Keratinocyte (primary cell): ENCODE measurements around the gene CMIP. TPM values are rescaled to one million over a fixed set of nuclear protein-coding genes. Genes with fewer than 3 reads are reported as not detected.

Experiments used
- DNase-seq: peaks from one replicate; pipeline ENCODE4 v3.0.0-alpha.2; 2011; ENCODE audit warnings: low read depth, missing footprints, low spot score
- FAIRE-seq: peaks from 2 replicates; lab custom pipeline; 2011; peaks lifted over from hg19 to GRCh38; lab: Jason Lieb, UNC
- H2AFZ ChIP-seq: 2 replicates; pipeline ENCODE4 v1.6.0; 2012; ENCODE audit warnings: low read length, control low read depth, inconsistent platforms; ENCODE audit not compliant: control insufficient read depth
- H3K27ac ChIP-seq: 2 replicates; pipeline ENCODE4 v1.5.1; 2011; ENCODE audit warnings: low read length; ENCODE audit not compliant: control insufficient read depth, insufficient read depth
- H3K27me3 ChIP-seq: 3 replicates; pipeline ENCODE4 v1.6.0; 2011; ENCODE audit warnings: low read length; ENCODE audit not compliant: control insufficient read depth, insufficient read depth; ENCODE audit errors: extremely low read depth
- H3K36me3 ChIP-seq, 2 experiments: 2 replicates in 1 of 2; 3 replicates in 1 of 2; pipeline ENCODE4 v1.5.1; 2011; ENCODE audit warnings: low read length in 2 of 2, mild to moderate bottlenecking in 1 of 2; ENCODE audit not compliant: control insufficient read depth in 2 of 2, insufficient read depth in 2 of 2; ENCODE audit errors: extremely low read depth in 1 of 2
- H3K4me1 ChIP-seq: 3 replicates; pipeline ENCODE4 v1.5.1; 2011; ENCODE audit warnings: low read length; ENCODE audit not compliant: control insufficient read depth, insufficient read depth; ENCODE audit errors: extremely low read depth
- H3K4me2 ChIP-seq: 3 replicates; pipeline ENCODE4 v1.6.0; 2011; ENCODE audit warnings: low read depth, low read length; ENCODE audit not compliant: control insufficient read depth, insufficient read depth; ENCODE audit errors: extremely low read depth
- H3K4me3 ChIP-seq, 3 experiments: fragments of 200-600 bp in 1 of 3; sonication (generic) in 1 of 3; 2 replicates in 2 of 3; 3 replicates in 1 of 3; pipeline ENCODE4 v1.5.1; 2011 to 2016; ENCODE audit warnings: low read length in 3 of 3, mild to moderate bottlenecking in 3 of 3, control low read depth in 2 of 3, inconsistent platforms in 1 of 3, low read depth in 1 of 3, mixed read lengths in 1 of 3, mixed run types in 1 of 3, moderate library complexity in 1 of 3; ENCODE audit not compliant: control insufficient read depth in 2 of 3, insufficient read depth in 2 of 3; ENCODE audit errors: extremely low read depth in 1 of 3
- H3K79me2 ChIP-seq: 2 replicates; pipeline ENCODE4 v1.6.0; 2012; ENCODE audit warnings: low read length; ENCODE audit not compliant: control insufficient read depth, insufficient read depth
- H3K9ac ChIP-seq: 3 replicates; pipeline ENCODE4 v1.6.0; 2011; ENCODE audit warnings: low read length; ENCODE audit not compliant: control insufficient read depth, insufficient read depth; ENCODE audit errors: extremely low read depth
- H3K9me1 ChIP-seq: 3 replicates; pipeline ENCODE4 v1.6.0; 2011; ENCODE audit warnings: low read length; ENCODE audit not compliant: control insufficient read depth, insufficient read depth; ENCODE audit errors: extremely low read depth
- H3K9me3 ChIP-seq: 2 replicates; pipeline ENCODE4 v1.5.1; 2012; ENCODE audit warnings: low read depth, low read length; ENCODE audit not compliant: control insufficient read depth
- H4K20me1 ChIP-seq: 3 replicates; pipeline ENCODE4 v1.6.0; 2011; ENCODE audit warnings: low read length; ENCODE audit not compliant: control insufficient read depth, insufficient read depth; ENCODE audit errors: extremely low read depth
- EZH2 ChIP-seq: IDR thresholded peaks from one replicate; pipeline ENCODE4 v1.6.1; 2012; ENCODE audit warnings: inconsistent platforms, mild to moderate bottlenecking, low read length, moderate library complexity
- dilution Hi-C: fragments of 300-500 bp; cut with MboI; formaldehyde crosslinking; loops from one replicate; pipeline ENCODE4 v1.7.0; 2020; ENCODE audit warnings: low sequenced_read_pairs; ENCODE audit not compliant: extremely low pct_ligation_motif_present
- polyA plus RNA-seq, 5 experiments: library from polyadenylated mRNA; depleted of rRNA in 3 of 5; stranded (reverse) in 3 of 5; stranded (forward) in 1 of 5; unstranded in 1 of 5; fragments of >200 nt; gene quantifications; 1 replicate in 1 of 5; 2 replicates in 3 of 5; 3 replicates in 1 of 5; pipeline versions ENCODE4 v1.2.1 to v1.2.3, GENCODE V29; 2011 to 2012; ENCODE audit warnings: missing spikeins in 2 of 5, low read depth in 1 of 5, low replicate concordance in 1 of 5
- TF ChIP-seq, protein P1 (sequence below), 3 experiments: IDR thresholded peaks in 1 of 3; conservative IDR thresholded peaks in 1 of 3; optimal IDR thresholded peaks in 1 of 3; 2 replicates in 2 of 3; 3 replicates in 1 of 3; pipeline versions ENCODE3 to v1.5.1; 2011; ENCODE audit warnings: low read length in 3 of 3, mild to moderate bottlenecking in 3 of 3, moderate library complexity in 2 of 3, control low read depth in 1 of 3, inconsistent platforms in 1 of 3; ENCODE audit not compliant: insufficient read depth in 2 of 3; ENCODE audit errors: extremely low read depth in 1 of 3

Gene CMIP
- polyA plus RNA-seq, 1 donor (not counting 4 experiments of a cell fraction or from before 2014, with no cell fraction given), result 5.0 TPM

DNA sequence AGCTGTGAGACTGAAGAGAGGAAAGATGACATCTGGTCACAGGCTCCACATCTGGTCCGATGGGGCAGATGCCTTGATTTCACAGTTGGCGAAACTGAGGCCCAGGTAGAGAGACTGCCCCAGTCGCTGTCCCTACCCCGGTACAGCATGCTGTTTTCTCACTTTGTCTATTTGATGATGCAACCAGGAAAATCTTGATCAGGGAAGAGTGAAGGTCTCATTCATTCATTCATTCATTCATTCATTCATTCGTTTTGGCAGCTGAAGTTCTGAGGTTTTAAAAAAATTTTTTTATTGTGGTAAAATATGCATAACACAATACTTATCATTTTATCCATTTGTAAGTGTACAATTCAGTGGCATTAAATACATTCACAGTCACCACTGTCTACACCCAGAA is 19.7 kb downstream of the CMIP start:
- peaks cover 11 to 20% of the 10 kb centered on the region in 2 experiments for H3K36me3 ChIP-seq
- H3K27ac ChIP-seq, result no peak overlapping the region
- H3K4me1 ChIP-seq, result no peaks in the 10 kb centered on the region
- no peak overlapping the region for H3K4me2 ChIP-seq
- H3K4me3 ChIP-seq, result no peak overlapping the region
- FAIRE-seq (no peak), DNase-seq (no peak)
- no peak overlapping the region for H2AFZ ChIP-seq
- H3K79me2 ChIP-seq, result peaks cover 100% of the 10 kb centered on the region
- TF ChIP-seq EZH2, result no peak
- TF ChIP-seq, protein P1, sequence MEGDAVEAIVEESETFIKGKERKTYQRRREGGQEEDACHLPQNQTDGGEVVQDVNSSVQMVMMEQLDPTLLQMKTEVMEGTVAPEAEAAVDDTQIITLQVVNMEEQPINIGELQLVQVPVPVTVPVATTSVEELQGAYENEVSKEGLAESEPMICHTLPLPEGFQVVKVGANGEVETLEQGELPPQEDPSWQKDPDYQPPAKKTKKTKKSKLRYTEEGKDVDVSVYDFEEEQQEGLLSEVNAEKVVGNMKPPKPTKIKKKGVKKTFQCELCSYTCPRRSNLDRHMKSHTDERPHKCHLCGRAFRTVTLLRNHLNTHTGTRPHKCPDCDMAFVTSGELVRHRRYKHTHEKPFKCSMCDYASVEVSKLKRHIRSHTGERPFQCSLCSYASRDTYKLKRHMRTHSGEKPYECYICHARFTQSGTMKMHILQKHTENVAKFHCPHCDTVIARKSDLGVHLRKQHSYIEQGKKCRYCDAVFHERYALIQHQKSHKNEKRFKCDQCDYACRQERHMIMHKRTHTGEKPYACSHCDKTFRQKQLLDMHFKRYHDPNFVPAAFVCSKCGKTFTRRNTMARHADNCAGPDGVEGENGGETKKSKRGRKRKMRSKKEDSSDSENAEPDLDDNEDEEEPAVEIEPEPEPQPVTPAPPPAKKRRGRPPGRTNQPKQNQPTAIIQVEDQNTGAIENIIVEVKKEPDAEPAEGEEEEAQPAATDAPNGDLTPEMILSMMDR (optimal IDR thresholded peaks at IDR 0.05 in 1 of 3, IDR thresholded peaks at IDR 0.05 in 1 of 3, conservative IDR thresholded peaks at IDR 0.05 in 1 of 3; ENCODE audit: extremely low read depth in 1 of 3, insufficient read depth in 2 of 3, low read length in 3 of 3), result no peak
- H3K9me3 ChIP-seq, result no peaks in the 10 kb centered on the region
- H3K9me1 ChIP-seq, result peaks cover 12% of the 10 kb centered on the region
- H3K9ac ChIP-seq, result no peak overlapping the region
- H3K27me3 ChIP-seq, result no peaks in the 10 kb centered on the region
- dilution Hi-C loops, result no loop called here
- peaks cover 55% of the 10 kb centered on the region for H4K20me1 ChIP-seq

DNA sequence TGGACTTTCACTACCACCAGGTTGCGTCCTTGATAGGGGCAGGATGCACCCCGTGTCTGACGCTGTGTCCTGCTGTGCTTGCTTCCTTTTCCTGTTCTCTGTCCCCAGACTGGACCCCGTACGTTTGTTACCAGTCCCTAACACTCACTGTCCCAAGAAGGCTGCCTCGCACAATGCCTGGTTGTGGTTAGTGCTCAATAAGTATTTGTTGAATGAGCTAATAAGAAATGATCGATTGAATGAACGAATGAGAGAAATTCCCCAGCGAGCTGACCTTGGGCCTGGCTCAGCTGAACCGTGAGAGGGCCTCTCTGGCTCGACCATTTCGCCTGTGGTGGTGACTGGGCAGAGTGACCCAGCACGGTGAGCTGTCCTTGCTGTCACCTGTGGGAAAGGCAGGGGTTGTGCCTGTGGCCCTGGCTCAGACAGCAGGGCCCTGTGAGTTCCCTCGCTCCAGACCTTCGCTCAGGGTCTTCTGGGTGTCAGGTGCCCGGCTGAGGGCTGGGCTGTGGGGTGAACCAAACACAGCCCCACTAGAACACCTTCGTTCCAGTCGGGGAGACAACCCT is 20.9 kb downstream of the CMIP start:
- Histone ChIP-seq H3K9me3 (no peaks in the 10 kb centered on the region), H3K27me3 (no peaks in the 10 kb centered on the region), H3K9me1 (peaks cover 11% of the 10 kb centered on the region), H4K20me1 (peaks cover 60% of the 10 kb centered on the region), H2AFZ (no peak overlapping the region), H3K4me3 (no peak overlapping the region), H3K9ac (no peak overlapping the region), H3K27ac (no peak overlapping the region), H3K4me2 (no peak overlapping the region), H3K4me1 (no peaks in the 10 kb centered on the region), H3K36me3 (peaks cover 7 to 19% of the 10 kb centered on the region in 2 experiments), H3K79me2 (peaks cover 100% of the 10 kb centered on the region)
- dilution Hi-C loops, result no loop called here
- DNase-seq (no peak), FAIRE-seq (no peak)
- no peak for TF ChIP-seq EZH2
- TF ChIP-seq, protein P1 (optimal IDR thresholded peaks at IDR 0.05 in 1 of 3, IDR thresholded peaks at IDR 0.05 in 1 of 3, conservative IDR thresholded peaks at IDR 0.05 in 1 of 3; ENCODE audit: extremely low read depth in 1 of 3, insufficient read depth in 2 of 3, low read length in 3 of 3), result no peak
